GM11168 (cell line): ENCODE measurements around the gene EME2.

Source experiments
- in situ Hi-C: fragments of 300-500 bp; cut with MboI; formaldehyde crosslinking; loops from one replicate; pipeline ENCODE4 v1.12.0; 2022; ENCODE audit warnings: low sequenced_read_pairs; ENCODE audit not compliant: unreplicated experiment

Gene EME2

GRCh38 chr16:1745181-1745899, 27.3 kb upstream of the EME2 start:
- in situ Hi-C loops, result no loop called here

GRCh38 chr16:1745900-1746692, 26.5 kb upstream of the EME2 start:
- in situ Hi-C loops, result no loop called here

DNA sequence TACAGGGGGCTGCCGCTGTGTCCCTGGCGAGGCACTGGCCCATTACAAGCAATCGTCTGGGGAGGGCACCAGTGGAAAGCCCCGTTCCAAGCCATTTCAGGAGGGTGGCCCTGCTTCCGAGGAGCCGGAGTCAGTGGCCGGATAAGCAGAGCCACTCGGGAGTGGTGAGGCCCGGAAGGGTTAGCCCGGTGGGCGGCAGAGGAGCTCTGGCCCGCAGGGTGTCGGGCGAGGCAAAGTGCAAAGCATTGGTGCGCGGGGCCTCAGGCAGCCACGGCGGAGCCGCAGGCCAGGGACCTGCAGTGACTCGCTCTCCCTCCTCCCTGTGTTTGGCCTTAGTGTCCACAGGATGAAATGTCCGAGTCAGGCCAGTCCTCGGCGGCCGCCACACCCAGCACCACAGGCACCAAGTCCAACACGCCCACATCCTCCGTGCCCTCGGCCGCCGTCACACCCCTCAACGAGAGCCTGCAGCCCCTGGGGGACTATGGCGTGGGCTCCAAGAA, 25.9 kb upstream of the EME2 start:
- in situ Hi-C loops, result no loop called here

GRCh38 chr16:1747934-1748333, 24.7 kb upstream of the EME2 start:
- in situ Hi-C loops, result no loop called here

- in situ Hi-C loops, result no loop called here
Measured at GRCh38 chr16:1749152-1750117, 23.2 kb upstream of the EME2 start.

DNA sequence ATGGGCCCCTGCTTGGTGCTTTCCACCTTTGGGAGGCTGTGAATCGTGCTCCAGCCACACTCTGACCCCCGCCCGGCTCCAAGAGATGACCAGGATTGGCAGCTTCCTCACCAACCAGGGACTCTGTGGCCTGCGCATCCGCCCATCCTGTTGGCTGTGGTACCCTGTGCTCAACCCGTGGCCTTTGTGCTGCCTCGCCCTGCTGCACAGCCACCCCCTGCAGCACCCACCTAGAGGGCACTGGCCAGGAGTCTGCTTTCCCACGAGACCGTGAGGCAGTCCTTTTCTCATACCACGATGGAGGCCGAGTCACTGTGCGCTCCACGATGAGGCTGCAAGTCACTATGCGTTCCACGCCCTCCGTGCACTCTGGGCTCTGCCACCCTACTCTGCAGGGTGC, 20.7 kb upstream of the EME2 start:
- in situ Hi-C loops, result no loop called here

DNA sequence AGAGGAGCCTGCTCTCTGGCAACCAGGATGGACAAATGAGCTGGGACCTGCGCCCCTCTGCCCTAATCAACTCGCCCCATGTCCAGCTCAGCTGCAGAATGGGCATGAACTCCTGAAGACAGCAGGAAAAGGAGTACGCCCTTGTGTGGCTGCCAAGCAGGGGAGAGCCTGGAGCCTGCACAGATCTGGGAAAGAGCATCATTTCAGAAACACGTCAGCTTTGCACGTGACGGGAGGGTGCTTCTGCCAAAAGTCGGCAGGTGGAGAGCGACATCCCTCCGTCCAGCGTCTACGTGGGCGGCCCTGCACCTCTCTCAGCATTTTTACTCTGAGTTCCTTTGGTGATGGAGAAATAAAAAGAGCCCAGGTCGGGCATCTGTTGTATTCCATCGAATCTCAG, 19.8 kb upstream of the EME2 start:
- in situ Hi-C loops, result no loop called here

GRCh38 chr16:1754204-1754603, 18.4 kb upstream of the EME2 start:
- in situ Hi-C loops, result no loop called here

DNA sequence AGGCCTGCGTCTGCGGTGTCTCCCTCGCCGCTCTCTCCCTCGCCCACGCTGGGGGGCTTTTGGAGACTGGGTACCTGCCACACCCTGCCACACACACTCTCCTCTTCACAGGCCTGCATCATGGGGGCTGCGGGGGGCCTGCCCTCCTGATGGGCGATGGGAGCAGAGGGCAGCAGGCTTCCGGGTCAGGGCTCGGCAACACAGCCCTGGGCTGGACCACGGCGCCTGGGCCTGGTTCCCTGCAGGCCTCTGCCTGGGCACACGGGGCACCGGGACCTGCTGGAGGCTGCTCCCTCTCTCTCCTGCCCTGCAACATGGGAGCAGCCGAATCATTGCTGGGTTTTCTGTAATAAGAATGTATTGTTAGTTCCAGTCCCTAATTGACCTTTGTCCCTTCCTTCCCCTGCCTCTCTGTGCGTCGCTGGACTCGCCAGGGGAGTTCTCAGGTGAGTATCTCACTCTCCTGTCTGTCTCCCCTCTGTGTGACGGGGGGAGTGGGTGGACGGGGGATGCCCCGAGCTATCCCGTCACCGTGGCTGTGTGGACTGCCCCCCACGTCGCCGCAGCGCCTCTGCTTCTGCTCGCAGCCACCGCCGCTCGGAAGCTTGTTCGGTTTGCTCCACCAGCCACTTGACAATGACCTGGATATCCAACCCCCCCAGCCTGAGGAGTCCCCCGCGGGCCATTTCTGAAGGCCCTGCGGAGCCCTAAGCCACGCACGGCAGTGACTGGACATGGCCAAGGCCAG, 14.7 kb upstream of the EME2 start:
- in situ Hi-C loops, result no loop called here

- in situ Hi-C loops, result no loop called here
Measured at GRCh38 chr16:1758923-1759322, 13.7 kb upstream of the EME2 start.

DNA sequence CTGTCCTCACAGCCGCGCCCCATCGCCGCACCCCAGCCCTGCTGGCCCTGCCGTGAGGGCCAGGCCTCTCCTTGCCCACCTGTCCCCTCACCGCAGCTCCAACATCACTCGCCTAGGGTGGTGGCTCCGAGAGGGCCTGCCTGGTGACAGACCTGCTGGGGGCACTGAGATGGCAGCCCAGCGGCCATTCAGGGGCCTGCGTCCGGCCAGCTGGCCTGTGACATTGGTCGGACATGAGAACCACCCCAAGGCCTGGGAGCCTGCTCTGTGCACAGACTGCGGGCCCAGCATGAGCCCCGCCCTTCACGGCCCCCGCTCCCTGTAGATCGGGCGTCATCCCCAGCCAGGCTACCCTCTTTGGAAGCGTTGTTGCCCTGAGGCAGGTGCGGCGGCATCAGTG, 13.1 kb upstream of the EME2 start:
- in situ Hi-C loops, result no loop called here

GRCh38 chr16:1760911-1761310, 11.7 kb upstream of the EME2 start:
- in situ Hi-C loops, result no loop called here

- in situ Hi-C loops, result no loop called here
Measured at GRCh38 chr16:1761751-1762150, 10.9 kb upstream of the EME2 start.

- in situ Hi-C loops, result no loop called here
Measured at GRCh38 chr16:1762196-1762878, 10.3 kb upstream of the EME2 start.

- in situ Hi-C loops, result no loop called here
Measured at GRCh38 chr16:1762879-1763520, 9.6 kb upstream of the EME2 start.

DNA sequence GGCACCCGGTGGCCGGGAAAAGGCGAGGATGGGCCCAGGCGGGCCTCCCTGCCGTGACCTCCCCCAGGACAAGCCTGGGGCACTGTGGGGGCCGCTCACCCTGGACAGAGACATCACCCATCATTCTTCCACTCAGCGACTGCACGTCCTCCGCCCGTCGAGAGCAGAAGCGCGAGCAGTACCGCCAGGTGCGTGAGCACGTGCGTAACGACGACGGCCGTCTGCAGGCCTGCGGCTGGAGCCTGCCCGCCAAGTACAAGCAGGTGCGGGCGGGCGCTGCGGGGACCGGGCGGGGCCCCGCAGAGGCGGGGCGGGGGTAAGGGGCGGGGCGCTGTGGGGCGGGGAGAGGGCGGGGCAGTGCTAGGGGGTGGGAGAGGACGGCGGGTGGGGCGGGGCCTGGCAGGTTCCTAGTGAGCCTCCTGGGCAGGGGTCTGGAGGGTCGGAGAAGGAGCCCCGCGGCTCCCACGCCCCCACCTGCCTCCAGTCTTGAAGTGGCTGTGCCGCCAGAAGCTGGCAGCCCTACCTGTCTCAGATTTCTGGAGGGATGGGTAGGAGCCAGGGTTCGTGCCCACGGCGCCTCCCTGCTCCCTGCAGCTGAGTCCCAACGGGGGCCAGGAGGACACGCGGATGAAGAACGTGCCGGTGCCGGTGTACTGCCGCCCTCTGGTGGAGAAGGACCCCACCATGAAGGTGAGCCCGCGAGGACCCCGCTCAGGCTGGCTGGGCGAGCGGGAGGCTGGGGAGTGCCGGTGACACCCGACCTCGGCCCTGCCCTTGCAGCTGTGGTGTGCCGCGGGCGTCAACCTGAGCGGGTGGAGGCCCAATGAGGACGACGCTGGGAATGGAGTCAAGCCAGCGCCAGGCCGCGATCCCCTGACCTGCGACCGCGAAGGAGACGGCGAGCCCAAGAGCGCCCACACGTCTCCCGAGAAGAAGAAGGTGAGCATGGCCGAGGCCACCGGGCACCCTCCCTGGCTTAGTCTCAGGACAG, 8.8 kb upstream of the EME2 start:
- in situ Hi-C loops, result no loop called here

- in situ Hi-C loops, result no loop called here
Measured at GRCh38 chr16:1764971-1765370, 7.6 kb upstream of the EME2 start.

DNA sequence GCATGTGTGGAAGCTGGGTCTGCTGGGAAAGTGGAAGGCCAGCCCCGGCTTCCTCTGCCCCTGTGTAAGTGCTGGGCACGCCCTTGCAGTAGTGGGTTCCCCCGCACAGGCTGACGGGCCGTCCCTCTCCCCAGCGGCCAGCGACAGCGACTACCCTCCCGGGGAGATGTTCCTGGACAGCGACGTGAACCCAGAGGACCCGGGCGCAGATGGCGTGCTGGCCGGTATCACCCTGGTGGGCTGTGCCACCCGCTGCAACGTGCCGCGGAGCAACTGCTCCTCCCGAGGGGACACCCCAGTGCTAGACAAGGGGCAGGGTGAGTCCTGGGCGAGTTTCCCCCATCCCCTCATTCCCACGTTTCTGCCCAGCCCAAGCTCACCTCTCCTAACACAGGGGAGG, 6.8 kb upstream of the EME2 start:
- in situ Hi-C loops, result no loop called here
